Measurements from ENCODE around the gene PPP6R3. TPM values are rescaled to one million over a fixed set of nuclear protein-coding genes. Genes with fewer than 3 reads are reported as not detected.
A peak's percentile ranks its signal among the peaks of the same experiment; 100 is the strongest.

The PPP6R3 gene
- total and polyA plus RNA-seq, 2 of the 13 experiments (the other 11 are each of a cell fraction or from before 2014, with no cell fraction given) = 41.2 to 83.4 TPM

GRCh38 chr11:68459886-68460740 lies 439 bp upstream of the PPP6R3 start (continued):
- TF ChIP-seq ZBTB10 (CRISPR knock-in tag; IDR thresholded peaks at IDR 0.05; ENCODE audit: borderline replicate concordance) (no peak), TFDP1 (CRISPR knock-in tag; IDR thresholded peaks at IDR 0.05; ENCODE audit: borderline replicate concordance) (peak; percentile 50; the same call in 1 of the 2 replicates), CEBPZ (IDR thresholded peaks at IDR 0.05; ENCODE audit: low read length) (peak; percentile 47; the same call in 1 of the 2 replicates), CTCF (CRISPR knock-in tag; IDR thresholded peaks at IDR 0.05) (0 out of 2 replicates have a peak, but pooled peaks have one; percentile 5), ZFP36L2 (CRISPR knock-in tag; IDR thresholded peaks at IDR 0.05) (no peak), ZNF576 (CRISPR knock-in tag; IDR thresholded peaks at IDR 0.05) (no peak; the same call in 1 of the 2 replicates), ZFP91 (CRISPR knock-in tag; IDR thresholded peaks at IDR 0.05; ENCODE audit: borderline replicate concordance) (peak; percentile 69; the same call in 1 of the 2 replicates), THAP9 (CRISPR knock-in tag; IDR thresholded peaks at IDR 0.05; ENCODE audit: borderline replicate concordance) (peak; percentile 77; the same call in 1 of the 2 replicates), GMEB2 (CRISPR knock-in tag; IDR thresholded peaks at IDR 0.05; ENCODE audit: low read depth) (no peak)
